GM12872 (cell line): ENCODE results near the gene TNFSF15.

ENCODE experiments used
- CTCF ChIP-seq: IDR thresholded peaks from 3 replicates; pipeline ENCODE4 v1.5.1; 2011; ENCODE audit warnings: low read depth, mild to moderate bottlenecking, low read length, moderate library complexity; ENCODE audit not compliant: insufficient read depth

The TNFSF15 gene

DNA sequence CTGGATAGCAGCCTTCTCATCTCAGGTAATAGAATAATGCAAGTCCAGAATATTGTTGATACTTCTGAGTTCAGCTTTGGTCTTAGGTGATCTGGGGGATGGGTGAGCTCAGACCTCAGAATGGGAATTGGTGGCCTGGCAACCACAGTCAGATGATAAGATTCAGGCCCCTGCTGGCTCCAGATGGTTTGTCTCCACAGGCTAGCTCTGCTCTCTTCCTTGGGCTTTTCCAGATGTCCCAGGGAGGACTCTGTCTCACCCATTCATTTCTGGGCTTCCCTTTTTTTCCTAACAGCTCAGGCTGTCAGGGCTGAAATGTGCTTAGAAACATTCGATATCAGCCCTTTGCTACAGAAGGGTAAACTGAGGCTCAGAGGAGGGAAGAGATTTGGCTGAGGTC, 17.6 kb upstream of the TNFSF15 start:
- TF ChIP-seq CTCF: no peak

- no peak for TF ChIP-seq CTCF
Measured at GRCh38 chr9:114822708-114823107, 16.9 kb upstream of the TNFSF15 start.

GRCh38 chr9:114820776-114821501, 15.1 kb upstream of the TNFSF15 start:
- TF ChIP-seq CTCF: no peak

DNA sequence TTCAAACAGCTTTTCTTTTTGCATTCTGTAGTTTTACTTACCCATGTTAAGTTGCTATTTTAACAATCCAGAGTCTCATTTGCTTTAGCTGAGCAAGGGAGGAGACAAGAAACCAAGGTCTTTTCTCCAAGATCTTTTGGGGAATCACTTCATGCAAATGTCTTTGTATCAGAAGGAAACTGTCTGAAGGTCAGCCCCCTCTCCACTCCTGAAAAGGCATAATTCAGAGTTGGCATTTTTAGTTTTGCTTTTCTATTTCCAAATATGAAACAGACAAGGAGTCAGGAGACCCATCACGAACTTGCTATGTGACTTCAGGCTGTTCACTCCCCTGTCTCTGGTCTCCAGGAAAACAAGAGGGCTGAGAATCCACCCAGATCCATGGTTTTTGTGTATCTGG, 12.3 kb upstream of the TNFSF15 start:
- no peak for TF ChIP-seq CTCF

DNA sequence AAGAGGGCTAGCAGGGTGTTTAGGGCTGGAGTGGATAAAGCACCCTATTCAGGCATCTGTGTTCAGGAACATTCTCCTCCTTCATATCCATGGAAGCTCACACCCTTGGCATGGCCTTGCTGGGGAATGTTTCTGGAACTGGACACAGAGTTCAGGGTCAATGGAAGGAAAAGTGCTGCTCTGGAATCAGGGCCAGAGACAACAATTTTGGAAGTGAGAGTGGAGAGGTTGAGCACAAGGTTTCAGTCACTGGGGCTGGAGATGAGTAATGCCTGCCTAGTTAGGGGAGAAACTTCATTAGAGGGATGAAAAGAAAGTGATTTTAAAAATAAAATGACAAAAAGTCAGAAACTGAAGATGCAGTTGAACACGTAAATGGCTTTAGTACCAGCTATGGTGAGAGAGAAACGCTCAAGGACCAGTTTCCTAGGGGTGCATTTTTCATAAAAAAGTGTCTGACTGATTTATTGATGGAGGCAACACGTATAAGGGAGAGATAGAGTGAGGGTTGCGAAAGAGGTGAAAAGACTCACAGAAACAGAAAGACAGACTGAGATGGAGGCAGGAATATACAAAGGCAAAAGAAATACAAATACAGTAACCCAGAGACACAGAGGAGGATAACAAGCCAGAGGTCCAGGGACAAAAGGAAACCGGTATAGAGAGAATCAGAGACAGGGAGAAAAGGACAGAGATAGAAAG, 8.0 kb upstream of the TNFSF15 start:
- no peak for TF ChIP-seq CTCF

GRCh38 chr9:114811966-114812636, 6.3 kb upstream of the TNFSF15 start:
- no peak for TF ChIP-seq CTCF

DNA sequence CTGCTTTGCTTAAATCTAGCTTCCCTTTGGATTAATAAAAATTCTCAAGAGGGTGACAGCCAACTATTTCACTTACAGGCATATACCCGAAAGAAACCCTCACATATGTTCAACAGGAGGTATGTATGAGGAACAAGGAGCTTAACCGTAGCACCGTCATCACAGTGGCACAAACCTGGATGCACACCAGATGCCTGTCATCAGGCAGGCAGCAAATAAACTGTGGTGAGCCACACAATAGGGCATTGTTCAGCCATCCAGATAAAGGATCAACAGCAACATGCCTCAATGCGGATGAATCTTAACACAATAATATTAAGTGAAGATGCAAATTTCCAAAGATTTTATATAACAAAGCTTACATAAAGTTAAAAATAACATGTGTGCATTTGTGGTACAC, 5.5 kb upstream of the TNFSF15 start:
- no peak for TF ChIP-seq CTCF
